ENCODE data around the gene ZFP2.

GRCh38 chr5:178854284-178854683 lies 41.4 kb upstream of the ZFP2 start:
- no peak for TF ChIP-seq CTCF (IDR thresholded peaks at IDR 0.05)
- TF ChIP-seq POLR2A (IDR thresholded peaks at IDR 0.05) = no peak
